ENCODE results near the gene MLH1.

Gene MLH1

DNA sequence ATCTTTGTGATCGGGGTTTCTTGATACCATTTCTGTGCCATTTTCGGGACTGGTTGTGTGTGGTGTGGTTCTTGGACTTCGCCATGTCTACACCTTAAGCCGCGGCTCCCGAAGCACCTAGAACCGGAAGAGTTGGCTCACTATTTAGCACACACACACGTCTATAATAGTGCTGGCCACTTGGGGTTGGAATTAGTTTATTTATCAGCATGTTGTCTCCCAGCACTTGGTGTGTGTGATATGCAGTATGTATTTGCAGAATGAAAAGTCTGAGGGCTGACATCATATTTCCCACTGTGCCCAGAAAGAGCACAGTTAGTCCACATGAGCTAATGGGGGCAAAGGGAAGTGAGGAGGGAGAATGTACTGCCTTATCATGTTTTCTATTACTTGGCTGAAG lies 23.6 kb downstream of the MLH1 start:
- Histone ChIP-seq H3K27me3 (ENCODE audit: control insufficient read depth, insufficient read depth, low read length, poor library complexity, severe bottlenecking) (no peaks in the 10 kb centered on the region), H3K27ac (ENCODE audit: insufficient read depth, low read depth, low read length, poor library complexity, severe bottlenecking) (no peak overlapping the region), H3K4me1 (ENCODE audit: control insufficient read depth, insufficient read depth, low read length) (no peaks in the 10 kb centered on the region), H3K4me3 (ENCODE audit: insufficient read depth, low read depth, low read length) (no peak overlapping the region), H3K36me3 (ENCODE audit: control insufficient read depth, insufficient read depth, low read length) (peaks cover 62% of the 10 kb centered on the region), H3K9me3 (ENCODE audit: control insufficient read depth, low read length) (no peaks in the 10 kb centered on the region)
- WGBS, 2 experiments = 98 to 99% methylated on average over 8 of the region's 8 CpGs

DNA sequence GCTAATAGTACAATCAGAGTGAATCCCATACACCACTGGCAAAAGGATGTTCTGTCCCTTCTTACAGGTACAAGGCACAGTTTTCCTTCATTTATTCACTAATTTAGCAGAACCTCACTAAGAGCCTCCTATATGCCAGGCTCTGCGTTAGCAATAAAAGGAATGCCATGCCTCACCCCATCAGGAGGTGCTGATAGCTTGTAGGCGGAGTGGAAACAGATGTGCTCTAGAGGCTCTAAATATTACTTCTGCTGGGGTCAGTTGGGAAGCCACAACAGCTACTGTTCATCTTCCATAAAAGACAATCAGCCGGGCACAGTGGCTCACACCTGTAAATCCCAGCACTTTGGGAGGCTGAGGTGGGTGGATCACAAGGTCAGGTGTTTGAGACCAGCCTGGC lies 24.4 kb downstream of the MLH1 start:
- peaks cover 65% of the 10 kb centered on the region for H3K36me3 ChIP-seq (ENCODE audit: control insufficient read depth, insufficient read depth, low read length)
- no peaks in the 10 kb centered on the region for H3K9me3 ChIP-seq (ENCODE audit: control insufficient read depth, low read length)
- H3K4me3 ChIP-seq (ENCODE audit: insufficient read depth, low read depth, low read length) = no peak overlapping the region
- no peaks in the 10 kb centered on the region for H3K4me1 ChIP-seq (ENCODE audit: control insufficient read depth, insufficient read depth, low read length)
- H3K27ac ChIP-seq (ENCODE audit: insufficient read depth, low read depth, low read length, poor library complexity, severe bottlenecking) = no peak overlapping the region
- no peaks in the 10 kb centered on the region for H3K27me3 ChIP-seq (ENCODE audit: control insufficient read depth, insufficient read depth, low read length, poor library complexity, severe bottlenecking)
- WGBS, 2 experiments = 92 to 98% methylated on average over 3 of the region's 3 CpGs

DNA sequence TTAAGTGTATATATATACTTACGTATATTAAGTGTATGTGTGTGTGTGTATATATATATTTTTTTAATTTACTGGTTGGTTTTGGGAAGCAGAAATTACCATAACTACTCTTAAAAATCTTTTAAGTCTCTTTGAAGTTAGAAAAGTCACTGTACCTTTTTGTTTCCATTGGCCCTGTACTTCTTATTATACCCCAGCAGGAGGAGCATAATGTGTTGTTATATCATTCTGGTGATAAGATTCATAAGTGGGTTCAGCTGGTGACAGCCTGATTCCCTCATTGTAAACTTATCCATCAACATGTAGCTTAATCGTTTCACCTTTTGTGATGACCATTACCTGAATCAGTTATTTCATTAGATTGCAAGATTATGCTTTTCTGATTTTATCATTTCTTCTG lies 30.8 kb downstream of the MLH1 start:
- Histone ChIP-seq H3K9me3 (ENCODE audit: control insufficient read depth, low read length) (no peaks in the 10 kb centered on the region), H3K36me3 (ENCODE audit: control insufficient read depth, insufficient read depth, low read length) (peaks cover 54% of the 10 kb centered on the region), H3K27me3 (ENCODE audit: control insufficient read depth, insufficient read depth, low read length, poor library complexity, severe bottlenecking) (no peaks in the 10 kb centered on the region), H3K4me3 (ENCODE audit: insufficient read depth, low read depth, low read length) (no peak overlapping the region), H3K27ac (ENCODE audit: insufficient read depth, low read depth, low read length, poor library complexity, severe bottlenecking) (no peak overlapping the region), H3K4me1 (ENCODE audit: control insufficient read depth, insufficient read depth, low read length) (no peaks in the 10 kb centered on the region)
- 82 to 92% methylated on average over 1 of the region's 2 CpGs for WGBS, 2 experiments

GRCh38 chr3:37024820-37025405 lies 31.6 kb downstream of the MLH1 start:
- Histone ChIP-seq H3K36me3 (ENCODE audit: control insufficient read depth, insufficient read depth, low read length) (peaks cover 54% of the 10 kb centered on the region), H3K4me3 (ENCODE audit: insufficient read depth, low read depth, low read length) (no peak overlapping the region), H3K9me3 (ENCODE audit: control insufficient read depth, low read length) (no peaks in the 10 kb centered on the region), H3K27me3 (ENCODE audit: control insufficient read depth, insufficient read depth, low read length, poor library complexity, severe bottlenecking) (no peaks in the 10 kb centered on the region), H3K4me1 (ENCODE audit: control insufficient read depth, insufficient read depth, low read length) (no peaks in the 10 kb centered on the region), H3K27ac (ENCODE audit: insufficient read depth, low read depth, low read length, poor library complexity, severe bottlenecking) (no peak overlapping the region)
- 97 to 98% methylated on average over 2 to 3 of the region's 3 CpGs for WGBS, 2 experiments

DNA sequence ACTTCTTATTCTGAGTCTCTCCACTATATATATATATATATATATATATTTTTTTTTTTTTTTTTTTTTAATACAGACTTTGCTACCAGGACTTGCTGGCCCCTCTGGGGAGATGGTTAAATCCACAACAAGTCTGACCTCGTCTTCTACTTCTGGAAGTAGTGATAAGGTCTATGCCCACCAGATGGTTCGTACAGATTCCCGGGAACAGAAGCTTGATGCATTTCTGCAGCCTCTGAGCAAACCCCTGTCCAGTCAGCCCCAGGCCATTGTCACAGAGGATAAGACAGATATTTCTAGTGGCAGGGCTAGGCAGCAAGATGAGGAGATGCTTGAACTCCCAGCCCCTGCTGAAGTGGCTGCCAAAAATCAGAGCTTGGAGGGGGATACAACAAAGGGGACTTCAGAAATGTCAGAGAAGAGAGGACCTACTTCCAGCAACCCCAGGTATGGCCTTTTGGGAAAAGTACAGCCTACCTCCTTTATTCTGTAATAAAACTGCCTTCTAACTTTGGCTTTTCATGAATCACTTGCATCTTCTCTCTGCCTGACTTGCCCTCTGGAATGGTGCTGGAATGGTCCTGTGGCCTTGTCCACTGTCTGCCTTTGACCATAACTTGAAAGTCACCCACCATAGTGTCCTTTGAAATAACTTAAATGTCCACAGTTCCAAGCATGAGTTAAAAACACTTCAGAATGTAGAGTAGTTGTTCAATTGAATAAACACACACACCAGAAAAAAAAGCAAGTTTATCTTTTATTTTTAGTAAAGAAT lies 32.4 kb downstream of the MLH1 start:
- Histone ChIP-seq H3K4me3 (ENCODE audit: insufficient read depth, low read depth, low read length) (no peak overlapping the region), H3K27me3 (ENCODE audit: control insufficient read depth, insufficient read depth, low read length, poor library complexity, severe bottlenecking) (no peaks in the 10 kb centered on the region), H3K36me3 (ENCODE audit: control insufficient read depth, insufficient read depth, low read length) (peaks cover 49% of the 10 kb centered on the region), H3K9me3 (ENCODE audit: control insufficient read depth, low read length) (no peaks in the 10 kb centered on the region), H3K27ac (ENCODE audit: insufficient read depth, low read depth, low read length, poor library complexity, severe bottlenecking) (no peak overlapping the region), H3K4me1 (ENCODE audit: control insufficient read depth, insufficient read depth, low read length) (no peaks in the 10 kb centered on the region)
- 93 to 94% methylated on average over 3 of the region's 3 CpGs for WGBS, 2 experiments

GRCh38 chr3:37026851-37027250 lies 33.5 kb downstream of the MLH1 start:
- Histone ChIP-seq H3K9me3 (ENCODE audit: control insufficient read depth, low read length) (no peaks in the 10 kb centered on the region), H3K27me3 (ENCODE audit: control insufficient read depth, insufficient read depth, low read length, poor library complexity, severe bottlenecking) (no peaks in the 10 kb centered on the region), H3K4me3 (ENCODE audit: insufficient read depth, low read depth, low read length) (no peak overlapping the region), H3K36me3 (ENCODE audit: control insufficient read depth, insufficient read depth, low read length) (peaks cover 50% of the 10 kb centered on the region), H3K27ac (ENCODE audit: insufficient read depth, low read depth, low read length, poor library complexity, severe bottlenecking) (no peak overlapping the region), H3K4me1 (ENCODE audit: control insufficient read depth, insufficient read depth, low read length) (no peaks in the 10 kb centered on the region)
- 93 to 95% methylated on average over 5 of the region's 5 CpGs for WGBS, 2 experiments

DNA sequence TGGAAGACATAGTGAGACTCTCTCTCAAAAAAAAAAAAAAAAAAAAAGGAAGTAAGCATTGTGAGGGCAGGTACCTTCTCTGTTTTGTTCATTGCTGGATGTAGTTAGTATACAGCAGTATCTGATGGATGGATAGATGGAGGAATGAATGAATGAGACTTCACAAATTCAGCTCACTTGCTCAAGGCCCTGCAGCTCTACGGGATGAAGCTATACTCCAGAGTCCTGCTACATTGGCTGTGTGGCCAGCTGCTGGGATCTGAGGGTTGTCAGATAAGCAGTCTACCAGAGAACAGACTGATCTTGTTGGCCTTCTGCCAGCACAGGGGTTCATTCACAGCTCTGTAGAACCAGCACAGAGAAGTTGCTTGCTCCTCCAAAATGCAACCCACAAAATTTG lies 35.0 kb downstream of the MLH1 start:
- no peaks in the 10 kb centered on the region for H3K27me3 ChIP-seq (ENCODE audit: control insufficient read depth, insufficient read depth, low read length, poor library complexity, severe bottlenecking)
- peaks cover 41% of the 10 kb centered on the region for H3K36me3 ChIP-seq (ENCODE audit: control insufficient read depth, insufficient read depth, low read length)
- H3K4me3 ChIP-seq (ENCODE audit: insufficient read depth, low read depth, low read length) = no peak overlapping the region
- H3K9me3 ChIP-seq (ENCODE audit: control insufficient read depth, low read length) = no peaks in the 10 kb centered on the region
- H3K27ac ChIP-seq (ENCODE audit: insufficient read depth, low read depth, low read length, poor library complexity, severe bottlenecking) = no peak overlapping the region
- 92 to 94% methylated on average over 1 of the region's 1 CpG for WGBS, 2 experiments
- no peaks in the 10 kb centered on the region for H3K4me1 ChIP-seq (ENCODE audit: control insufficient read depth, insufficient read depth, low read length)

GRCh38 chr3:37029111-37029510 lies 35.8 kb downstream of the MLH1 start:
- Histone ChIP-seq H3K27me3 (ENCODE audit: control insufficient read depth, insufficient read depth, low read length, poor library complexity, severe bottlenecking) (no peaks in the 10 kb centered on the region), H3K4me1 (ENCODE audit: control insufficient read depth, insufficient read depth, low read length) (no peaks in the 10 kb centered on the region), H3K27ac (ENCODE audit: insufficient read depth, low read depth, low read length, poor library complexity, severe bottlenecking) (no peak overlapping the region), H3K36me3 (ENCODE audit: control insufficient read depth, insufficient read depth, low read length) (peaks cover 36% of the 10 kb centered on the region), H3K4me3 (ENCODE audit: insufficient read depth, low read depth, low read length) (no peak overlapping the region), H3K9me3 (ENCODE audit: control insufficient read depth, low read length) (no peaks in the 10 kb centered on the region)
- no CpG with 5 or more reads among the region's 1 CpG for WGBS, 2 experiments

DNA sequence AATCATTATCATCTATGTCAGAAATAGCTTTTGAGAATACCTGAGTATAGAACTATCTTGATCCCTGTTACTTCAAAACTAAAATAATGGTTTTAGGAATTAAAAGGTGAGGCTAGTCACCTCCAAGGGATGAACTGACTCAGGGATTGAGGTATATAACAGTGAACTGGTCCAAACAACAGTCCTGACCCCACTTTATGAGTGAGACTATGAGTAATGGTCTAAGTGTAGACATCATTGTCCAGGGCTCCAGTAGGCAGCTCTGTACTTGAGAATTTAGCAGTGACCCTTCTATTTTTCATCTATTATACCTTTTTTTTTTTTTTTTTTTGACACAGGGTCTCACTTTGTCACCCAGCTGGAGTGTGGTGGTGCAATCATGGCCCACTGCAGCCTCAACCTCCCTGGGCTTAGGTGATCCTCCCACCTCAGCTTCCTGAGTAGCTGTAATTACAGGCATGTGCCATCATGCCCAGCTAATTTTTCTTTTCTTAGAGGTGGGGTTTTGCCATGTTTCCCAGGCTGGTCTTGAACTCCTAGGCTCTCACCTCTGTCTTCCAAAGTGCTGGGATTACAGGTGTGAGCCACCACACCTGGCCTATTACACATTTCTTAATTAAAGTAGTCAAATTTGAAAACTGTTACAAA lies 36.3 kb downstream of the MLH1 start:
- Histone ChIP-seq H3K27me3 (ENCODE audit: control insufficient read depth, insufficient read depth, low read length, poor library complexity, severe bottlenecking) (no peaks in the 10 kb centered on the region), H3K4me3 (ENCODE audit: insufficient read depth, low read depth, low read length) (no peak overlapping the region), H3K4me1 (ENCODE audit: control insufficient read depth, insufficient read depth, low read length) (no peaks in the 10 kb centered on the region), H3K36me3 (ENCODE audit: control insufficient read depth, insufficient read depth, low read length) (peaks cover 34% of the 10 kb centered on the region), H3K27ac (ENCODE audit: insufficient read depth, low read depth, low read length, poor library complexity, severe bottlenecking) (no peak overlapping the region), H3K9me3 (ENCODE audit: control insufficient read depth, low read length) (no peaks in the 10 kb centered on the region)

DNA sequence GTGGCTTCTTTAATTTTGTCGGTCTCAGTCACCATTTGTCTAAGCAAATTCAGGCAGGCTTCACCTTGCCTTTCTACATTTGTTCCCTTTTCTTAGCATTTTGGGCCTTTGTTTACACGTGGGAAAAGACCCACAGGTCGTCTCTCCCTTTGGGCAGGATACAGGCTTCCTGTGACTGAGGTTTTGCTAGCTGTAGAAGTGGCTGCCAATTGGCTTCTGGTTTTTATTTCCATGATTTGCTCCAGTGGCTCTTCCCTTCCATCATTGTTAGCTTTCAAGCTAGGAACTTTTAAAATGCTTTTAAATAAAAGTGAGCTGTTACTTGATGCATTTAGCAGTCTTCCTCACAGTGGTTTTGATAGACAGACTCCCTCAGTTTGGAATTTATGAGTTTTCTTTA lies 37.3 kb downstream of the MLH1 start:
- Histone ChIP-seq H3K4me3 (ENCODE audit: insufficient read depth, low read depth, low read length) (no peak overlapping the region), H3K36me3 (ENCODE audit: control insufficient read depth, insufficient read depth, low read length) (peaks cover 42% of the 10 kb centered on the region), H3K27ac (ENCODE audit: insufficient read depth, low read depth, low read length, poor library complexity, severe bottlenecking) (no peak overlapping the region), H3K27me3 (ENCODE audit: control insufficient read depth, insufficient read depth, low read length, poor library complexity, severe bottlenecking) (no peaks in the 10 kb centered on the region), H3K9me3 (ENCODE audit: control insufficient read depth, low read length) (no peaks in the 10 kb centered on the region), H3K4me1 (ENCODE audit: control insufficient read depth, insufficient read depth, low read length) (no peaks in the 10 kb centered on the region)
- WGBS, 2 experiments = 90% methylated on average over 3 of the region's 3 CpGs
